HCT116 (cell line): ENCODE results near the gene KLHL33. TPM values are rescaled to one million over a fixed set of nuclear protein-coding genes. Genes with fewer than 3 reads are reported as not detected.

Source experiments
- ATAC-seq: fragments of 200-7000 bp; cut with Tn5 transposase; 2 replicates; pipeline ENCODE4 v1.9.1; 2020; ENCODE audit warnings: mild to moderate bottlenecking, moderate library complexity
- BruUV-seq: library from RNA; stranded (reverse); fragments of 400-500 nt; replicated peaks from 2 replicates; lab custom pipeline; 2021; lab: Mats Ljungman, UMichigan
- CTCF ChIA-PET: fragments of 300-600 bp; sonication (Branson Sonifier 250); formaldehyde crosslinking; loops from one replicate; lab custom pipeline; 2021; ENCODE audit warnings: antibody characterized with exemption; lab: Charles Lee
- POLR2A ChIA-PET: fragments of 300-600, 350-600 bp; sonication (Branson Sonifier 250); formaldehyde crosslinking; loops from one replicate; lab custom pipeline; 2021; ENCODE audit warnings: antibody characterized with exemption; lab: Charles Lee
- RAD21 ChIA-PET, 2 experiments: fragments of 300-600 bp; sonication (Branson Sonifier 250); formaldehyde crosslinking; loops; one replicate each; lab custom pipeline; 2023; ENCODE audit warnings: low total read pairs in 2 of 2; ENCODE audit not compliant: uncharacterized antibody in 2 of 2, unreplicated experiment in 2 of 2, low non-redundant PET in 1 of 2; lab: Charles Lee
- DNase-seq: peaks from one replicate; pipeline ENCODE4 v3.0.0-alpha.2; 2010; ENCODE audit warnings: low read depth, low spot score
- H2AFZ ChIP-seq: fragments of 200-600 bp; shearing (Covaris generic), sonication (generic); 2 replicates; pipeline ENCODE4 v1.6.1; 2017; ENCODE audit warnings: low read depth, mixed run types, mixed read lengths, antibody characterized with exemption, low read length; ENCODE audit not compliant: poor library complexity, severe bottlenecking
- H3K27ac ChIP-seq: 2 replicates; pipeline ENCODE4 v1.5.1; 2012; ENCODE audit warnings: low read depth, low read length
- H3K27me3 ChIP-seq: fragments of 200-600 bp; sonication (generic); 2 replicates; pipeline ENCODE4 v1.6.1; 2016; ENCODE audit warnings: mixed run types, low read length, mixed read lengths; ENCODE audit not compliant: insufficient read depth
- H3K36me3 ChIP-seq, 2 experiments: fragments of 200-500 bp in 1 of 2; fragments of 200-600 bp in 1 of 2; sonication (Bioruptor generic) in 1 of 2; sonication (generic) in 1 of 2; 2 replicates each; pipeline versions ENCODE4 v1.5.1 to v1.6.1; 2014 to 2016; ENCODE audit warnings: low read length in 2 of 2, inconsistent platforms in 1 of 2, mixed read lengths in 1 of 2, mixed run types in 1 of 2; ENCODE audit not compliant: insufficient read depth in 2 of 2, control insufficient read depth in 1 of 2
- H3K4me1 ChIP-seq, 2 experiments: fragments of 200-600 bp in 1 of 2; sonication (generic) in 1 of 2; 2 replicates each; pipeline versions ENCODE4 v1.5.1 to v1.6.1; 2012 to 2017; ENCODE audit warnings: low read length in 2 of 2, inconsistent platforms in 1 of 2, mild to moderate bottlenecking in 1 of 2, mixed read lengths in 1 of 2, mixed run types in 1 of 2, moderate library complexity in 1 of 2; ENCODE audit not compliant: insufficient read depth in 2 of 2, control insufficient read depth in 1 of 2
- H3K4me2 ChIP-seq: fragments of 200-600 bp; sonication (generic); 2 replicates; pipeline ENCODE4 v1.6.1; 2017; ENCODE audit warnings: mixed run types, low read length, mixed read lengths
- H3K4me3 ChIP-seq, 2 experiments: fragments of 200-600 bp in 1 of 2; sonication (generic) in 1 of 2; replicated peaks in 1 of 2; 2 replicates each; pipeline ENCODE4 v1.5.1; 2011 to 2016; ENCODE audit warnings: low read length in 2 of 2, control low read depth in 1 of 2, low read depth in 1 of 2, mild to moderate bottlenecking in 1 of 2, mixed read lengths in 1 of 2, mixed run types in 1 of 2
- H3K79me2 ChIP-seq: fragments of 200-600 bp; sonication (generic); 2 replicates; pipeline ENCODE4 v1.6.1; 2017; ENCODE audit warnings: mild to moderate bottlenecking, mixed run types, low read length, moderate library complexity, mixed read lengths; ENCODE audit not compliant: insufficient read depth
- H3K9ac ChIP-seq: fragments of 200-600 bp; sonication (generic); 2 replicates; pipeline ENCODE4 v1.6.1; 2016; ENCODE audit warnings: low read length, mixed read lengths
- H3K9me2 ChIP-seq: fragments of 200-600 bp; sonication (generic), shearing (Covaris generic); 2 replicates; pipeline ENCODE4 v1.6.1; 2017; ENCODE audit warnings: mixed run types, mild to moderate bottlenecking, moderate library complexity; ENCODE audit not compliant: insufficient read depth
- H3K9me3 ChIP-seq, 2 experiments: fragments of 200-500 bp in 1 of 2; fragments of 200-600 bp in 1 of 2; sonication (Bioruptor generic) in 1 of 2; sonication (generic) in 1 of 2; 2 replicates each; pipeline ENCODE4 v1.6.1; 2014 to 2017; ENCODE audit warnings: low read length in 2 of 2, mixed read lengths in 2 of 2, inconsistent platforms in 1 of 2, low read depth in 1 of 2, mild to moderate bottlenecking in 1 of 2, mixed run types in 1 of 2, moderate library complexity in 1 of 2; ENCODE audit not compliant: control insufficient read depth in 1 of 2, insufficient read depth in 1 of 2
- H4K20me1 ChIP-seq: fragments of 200-600 bp; sonication (generic), shearing (Covaris generic); 2 replicates; pipeline ENCODE4 v1.6.1; 2017; ENCODE audit warnings: mixed run types, mild to moderate bottlenecking, moderate library complexity; ENCODE audit not compliant: insufficient read depth
- CBX3 ChIP-seq: IDR thresholded peaks from 2 replicates; pipeline ENCODE4 v1.6.1; 2012; ENCODE audit warnings: low read depth
- CEBPB ChIP-seq: IDR thresholded peaks from 2 replicates; pipeline ENCODE4 v1.6.1; 2012; ENCODE audit warnings: low read depth
- EGR1 ChIP-seq: IDR thresholded peaks from 2 replicates; pipeline ENCODE4 v1.6.1; 2012; ENCODE audit warnings: low read depth
- ELF1 ChIP-seq: IDR thresholded peaks from 2 replicates; pipeline ENCODE4 v1.6.1; 2012; ENCODE audit warnings: low read depth, borderline replicate concordance
- EZH2 ChIP-seq: fragments of 200-600 bp; sonication (generic); IDR thresholded peaks from 2 replicates; pipeline ENCODE4 v1.6.1; 2017; ENCODE audit warnings: antibody characterized with exemption, mixed run types
- EZH2phosphoT487 ChIP-seq: fragments of 200-600 bp; IDR thresholded peaks from 2 replicates; pipeline ENCODE4 v1.6.1; 2018; ENCODE audit warnings: antibody characterized with exemption, borderline replicate concordance
- FOSL1 ChIP-seq: IDR thresholded peaks from 2 replicates; pipeline ENCODE4 v1.6.1; 2012; ENCODE audit warnings: low read depth
- JUND ChIP-seq: IDR thresholded peaks from 2 replicates; pipeline ENCODE4 v1.6.1; 2012
- POLR2A ChIP-seq: IDR thresholded peaks from 2 replicates; pipeline ENCODE4 v1.7.0; 2011; ENCODE audit warnings: borderline replicate concordance; ENCODE audit not compliant: insufficient read depth, insufficient read length; ENCODE audit errors: extremely low read depth
- POLR2AphosphoS5 ChIP-seq: IDR thresholded peaks from 2 replicates; pipeline ENCODE4 v1.6.1; 2011; ENCODE audit warnings: mild to moderate bottlenecking, low read depth, low read length, moderate library complexity
- RAD21 ChIP-seq: IDR thresholded peaks from 2 replicates; pipeline ENCODE4 v1.6.1; 2012; ENCODE audit warnings: low read depth, mild to moderate bottlenecking
- SIN3A ChIP-seq: IDR thresholded peaks from 2 replicates; pipeline ENCODE4 v1.6.1; 2012; ENCODE audit warnings: low read depth
- SP1 ChIP-seq: IDR thresholded peaks from 2 replicates; pipeline ENCODE4 v1.6.1; 2012; ENCODE audit warnings: low read depth
- SRF ChIP-seq: IDR thresholded peaks from 2 replicates; pipeline ENCODE4 v1.6.1; 2012; ENCODE audit warnings: low read depth
- TCF7L2 ChIP-seq: IDR thresholded peaks from 2 replicates; pipeline ENCODE4 v1.7.0; 2011; ENCODE audit warnings: borderline replicate concordance, inconsistent platforms; ENCODE audit not compliant: insufficient read depth, insufficient read length; ENCODE audit errors: extremely low read depth
- YY1 ChIP-seq: IDR thresholded peaks from 2 replicates; pipeline ENCODE4 v1.6.1; 2011; ENCODE audit warnings: low read length, low read depth, moderate library complexity, mild to moderate bottlenecking; ENCODE audit not compliant: insufficient replicate concordance; ENCODE audit errors: extremely low read depth
- ZFX ChIP-seq: fragments of 450-650 bp; IDR thresholded peaks from 2 replicates; pipeline ENCODE4 v1.6.1; 2017
- ZNF274 ChIP-seq: fragments of 200-500 bp; sonication (Bioruptor generic); IDR thresholded peaks from 2 replicates; pipeline ENCODE4 v1.6.1; 2014; ENCODE audit warnings: mild to moderate bottlenecking, low read depth, low read length, inconsistent platforms
- intact Hi-C: fragments of 100-400 bp; cut with micrococcal nuclease; formaldehyde crosslinking; loops from 2 replicates; pipeline ENCODE4 v1.10.0; 2022
- total RNA-seq: library from RNA; stranded (reverse); gene quantifications from one replicate; pipeline ENCODE4 v1.2.1, GENCODE V29; 2021; ENCODE audit not compliant: unreplicated experiment
- TF ChIP-seq, protein P1 (sequence below): IDR thresholded peaks from 2 replicates; pipeline ENCODE4 v1.6.1; 2012
- TF ChIP-seq, protein P2 (sequence below): IDR thresholded peaks from 2 replicates; pipeline ENCODE4 v1.6.1; 2012; ENCODE audit warnings: low read depth
- TF ChIP-seq, protein P3 (sequence below): IDR thresholded peaks from 2 replicates; pipeline ENCODE4 v1.6.1; 2012
- TF ChIP-seq, protein P4 (sequence below), 3 experiments: fragments of 200-600 bp in 1 of 3; sonication (generic) in 1 of 3; IDR thresholded peaks in 2 of 3; conservative IDR thresholded peaks in 1 of 3; 2 replicates each; pipeline ENCODE4 v1.5.1; 2012 to 2017; ENCODE audit warnings: low read depth in 2 of 3, low read length in 2 of 3, antibody characterized with exemption in 1 of 3, borderline replicate concordance in 1 of 3, control low read depth in 1 of 3, mild to moderate bottlenecking in 1 of 3, mixed read lengths in 1 of 3, mixed run types in 1 of 3, moderate library complexity in 1 of 3; ENCODE audit not compliant: insufficient read depth in 1 of 3

The KLHL33 gene
- total RNA-seq, 1 experiment from 2014 or later = 0.05 TPM

DNA sequence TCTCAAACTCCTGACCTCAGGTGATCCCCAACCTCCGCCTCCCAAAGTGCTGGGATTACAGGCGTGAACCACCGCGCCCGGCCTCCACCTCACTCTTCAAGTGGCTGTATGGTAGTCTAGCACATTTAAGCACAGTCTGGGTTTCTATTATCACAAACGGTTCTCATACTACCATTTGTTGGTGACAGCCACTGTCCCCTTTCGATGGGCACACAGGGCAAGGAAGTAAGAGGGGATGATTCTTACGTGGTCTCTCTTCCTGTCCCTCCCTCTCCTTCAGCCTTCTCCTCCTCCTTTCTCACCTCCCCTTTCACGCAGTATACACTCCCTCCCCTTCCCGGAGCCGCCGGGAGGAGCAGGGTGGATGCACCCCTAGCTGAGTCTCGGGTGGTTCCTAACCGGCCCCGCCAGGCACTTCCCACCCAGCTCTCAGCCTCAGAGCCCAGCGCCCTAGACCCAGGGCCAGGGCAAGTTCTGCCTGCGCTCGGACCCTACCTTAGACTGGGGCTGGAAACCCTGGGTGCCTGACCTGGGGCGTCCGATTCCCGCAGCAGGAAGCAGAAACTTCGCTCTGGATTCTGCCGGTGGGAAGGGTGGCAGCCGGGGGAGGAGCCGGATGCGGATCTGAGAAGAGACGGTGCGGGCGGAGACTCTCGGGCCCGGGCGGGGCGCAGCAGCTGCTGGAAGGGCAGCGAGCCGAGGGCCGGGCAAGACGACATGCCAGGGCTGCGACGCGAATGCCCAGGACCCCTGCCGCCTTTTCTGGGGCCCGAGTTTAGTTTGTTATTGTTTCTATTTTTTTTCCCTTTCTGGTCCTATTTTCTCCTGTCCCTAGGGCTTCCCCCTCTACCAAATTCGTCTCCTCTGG lies 22.9 kb downstream of the KLHL33 start, which contains the start of gene TEP1:
TEP1 (minus strand) TSS at position 626 of the 868 bp plus-strand sequence. CDS start 5,062 bp downstream, outside the sequence.
- ChIA-PET RAD21 (interaction anchor here in 1 of 2 experiments (0.6 kb wide), 1 partner anchor 50 kb away, joined by 3 read pairs; no protein-coding TSS in a partner anchor), CTCF (interaction anchor here (0.9 to 1.5 kb wide), 3 partner anchors 48 to 74 kb away, joined by 3 to 4 read pairs (median 3); partner anchors contain the start of gene PIP4P1)
- peak; percentile 28 for TF ChIP-seq SP1
- TF ChIP-seq POLR2A = no peak
- no peak for TF ChIP-seq EGR1
- no peak for TF ChIP-seq CEBPB
- TF ChIP-seq FOSL1 = no peak
- no peak for TF ChIP-seq ZNF274
- no peak for TF ChIP-seq ZFX
- peak; percentile 44 for TF ChIP-seq YY1
- TF ChIP-seq JUND = no peak
- peak; percentile 78 for TF ChIP-seq POLR2AphosphoS5
- no peak for TF ChIP-seq ELF1
- TF ChIP-seq CBX3 = no peak
- TF ChIP-seq, protein P1, sequence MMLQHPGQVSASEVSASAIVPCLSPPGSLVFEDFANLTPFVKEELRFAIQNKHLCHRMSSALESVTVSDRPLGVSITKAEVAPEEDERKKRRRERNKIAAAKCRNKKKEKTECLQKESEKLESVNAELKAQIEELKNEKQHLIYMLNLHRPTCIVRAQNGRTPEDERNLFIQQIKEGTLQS = no peak
- TF ChIP-seq, protein P2, sequence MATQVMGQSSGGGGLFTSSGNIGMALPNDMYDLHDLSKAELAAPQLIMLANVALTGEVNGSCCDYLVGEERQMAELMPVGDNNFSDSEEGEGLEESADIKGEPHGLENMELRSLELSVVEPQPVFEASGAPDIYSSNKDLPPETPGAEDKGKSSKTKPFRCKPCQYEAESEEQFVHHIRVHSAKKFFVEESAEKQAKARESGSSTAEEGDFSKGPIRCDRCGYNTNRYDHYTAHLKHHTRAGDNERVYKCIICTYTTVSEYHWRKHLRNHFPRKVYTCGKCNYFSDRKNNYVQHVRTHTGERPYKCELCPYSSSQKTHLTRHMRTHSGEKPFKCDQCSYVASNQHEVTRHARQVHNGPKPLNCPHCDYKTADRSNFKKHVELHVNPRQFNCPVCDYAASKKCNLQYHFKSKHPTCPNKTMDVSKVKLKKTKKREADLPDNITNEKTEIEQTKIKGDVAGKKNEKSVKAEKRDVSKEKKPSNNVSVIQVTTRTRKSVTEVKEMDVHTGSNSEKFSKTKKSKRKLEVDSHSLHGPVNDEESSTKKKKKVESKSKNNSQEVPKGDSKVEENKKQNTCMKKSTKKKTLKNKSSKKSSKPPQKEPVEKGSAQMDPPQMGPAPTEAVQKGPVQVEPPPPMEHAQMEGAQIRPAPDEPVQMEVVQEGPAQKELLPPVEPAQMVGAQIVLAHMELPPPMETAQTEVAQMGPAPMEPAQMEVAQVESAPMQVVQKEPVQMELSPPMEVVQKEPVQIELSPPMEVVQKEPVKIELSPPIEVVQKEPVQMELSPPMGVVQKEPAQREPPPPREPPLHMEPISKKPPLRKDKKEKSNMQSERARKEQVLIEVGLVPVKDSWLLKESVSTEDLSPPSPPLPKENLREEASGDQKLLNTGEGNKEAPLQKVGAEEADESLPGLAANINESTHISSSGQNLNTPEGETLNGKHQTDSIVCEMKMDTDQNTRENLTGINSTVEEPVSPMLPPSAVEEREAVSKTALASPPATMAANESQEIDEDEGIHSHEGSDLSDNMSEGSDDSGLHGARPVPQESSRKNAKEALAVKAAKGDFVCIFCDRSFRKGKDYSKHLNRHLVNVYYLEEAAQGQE = no peak
- TF ChIP-seq EZH2phosphoT487 = no peak
- no peak for TF ChIP-seq EZH2
- TF ChIP-seq TCF7L2 = peak; percentile 39
- TF ChIP-seq, protein P3, sequence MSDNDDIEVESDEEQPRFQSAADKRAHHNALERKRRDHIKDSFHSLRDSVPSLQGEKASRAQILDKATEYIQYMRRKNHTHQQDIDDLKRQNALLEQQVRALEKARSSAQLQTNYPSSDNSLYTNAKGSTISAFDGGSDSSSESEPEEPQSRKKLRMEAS = peak; percentile 22; the same call in 1 of the 2 replicates
- TF ChIP-seq SIN3A = peak; percentile 75
- TF ChIP-seq, protein P4, sequence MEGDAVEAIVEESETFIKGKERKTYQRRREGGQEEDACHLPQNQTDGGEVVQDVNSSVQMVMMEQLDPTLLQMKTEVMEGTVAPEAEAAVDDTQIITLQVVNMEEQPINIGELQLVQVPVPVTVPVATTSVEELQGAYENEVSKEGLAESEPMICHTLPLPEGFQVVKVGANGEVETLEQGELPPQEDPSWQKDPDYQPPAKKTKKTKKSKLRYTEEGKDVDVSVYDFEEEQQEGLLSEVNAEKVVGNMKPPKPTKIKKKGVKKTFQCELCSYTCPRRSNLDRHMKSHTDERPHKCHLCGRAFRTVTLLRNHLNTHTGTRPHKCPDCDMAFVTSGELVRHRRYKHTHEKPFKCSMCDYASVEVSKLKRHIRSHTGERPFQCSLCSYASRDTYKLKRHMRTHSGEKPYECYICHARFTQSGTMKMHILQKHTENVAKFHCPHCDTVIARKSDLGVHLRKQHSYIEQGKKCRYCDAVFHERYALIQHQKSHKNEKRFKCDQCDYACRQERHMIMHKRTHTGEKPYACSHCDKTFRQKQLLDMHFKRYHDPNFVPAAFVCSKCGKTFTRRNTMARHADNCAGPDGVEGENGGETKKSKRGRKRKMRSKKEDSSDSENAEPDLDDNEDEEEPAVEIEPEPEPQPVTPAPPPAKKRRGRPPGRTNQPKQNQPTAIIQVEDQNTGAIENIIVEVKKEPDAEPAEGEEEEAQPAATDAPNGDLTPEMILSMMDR (IDR thresholded peaks at IDR 0.05 in 2 of 3, conservative IDR thresholded peaks at IDR 0.05 in 1 of 3; ENCODE audit: borderline replicate concordance in 1 of 3, insufficient read depth in 1 of 3, low read depth in 2 of 3, low read length in 2 of 3) = no peak
- TF ChIP-seq SRF = no peak
- no peak for TF ChIP-seq RAD21

More for the DNA sequence above, 22.9 kb downstream of the KLHL33 start, which contains the start of gene TEP1:
- peak; percentile 58 for DNase-seq
- POLR2A ChIA-PET = interaction anchor here (0.6 to 3.8 kb wide), 7 partner anchors 9 to 425 kb away, joined by 3 to 30 read pairs (median 8); partner anchors contain the start of genes APEX1, OSGEP, PARP2 and PIP4P1
- ATAC-seq = peak; percentile 93
- H3K79me2 ChIP-seq = peaks cover 19% of the 10 kb centered on the region
- BruUV-seq = TSS peak; percentile 74
- H3K4me1 ChIP-seq = peaks cover 11 to 41% of the 10 kb centered on the region in 2 experiments
- H3K9me2 ChIP-seq = no peaks in the 10 kb centered on the region
- peak within 1 kb of the TSS; percentile 86 for H3K9ac ChIP-seq
- H3K36me3 ChIP-seq = peaks cover 0 to under 1% of the 10 kb centered on the region in 2 experiments; a peak in 1 of 4 replicates
- peak within 1 kb of the TSS; percentile 94 for H2AFZ ChIP-seq
- H3K4me3 ChIP-seq = peak within 1 kb of the TSS; percentile 91 to 96
- H4K20me1 ChIP-seq = no peaks in the 10 kb centered on the region
- no peaks in the 10 kb centered on the region for H3K27me3 ChIP-seq
- intact Hi-C loops = loop anchor here (1.0 to 5.0 kb wide), 2 partner anchors 71 to 196 kb away; partner anchors contain the start of gene PARP2
- peak within 1 kb of the TSS; percentile 98 for H3K27ac ChIP-seq
- H3K4me2 ChIP-seq = peak within 1 kb of the TSS; percentile 92
- no peaks in the 10 kb centered on the region for H3K9me3 ChIP-seq
